K562 (cell line): ENCODE data around the gene NT5C. TPM values are rescaled to one million over a fixed set of nuclear protein-coding genes. Genes with fewer than 3 reads are reported as not detected.
A peak's percentile ranks its signal among the peaks of the same experiment; 100 is the strongest.

Experiments used
- ATF6 ChIP-seq: sonication (generic); formaldehyde crosslinking; IDR thresholded peaks from 2 replicates; pipeline ENCODE4 v1.4.0; 2020; ENCODE audit warnings: mild to moderate bottlenecking, missing genetic modification reagents
- CBFA2T3 ChIP-seq: fragments of 450-650 bp; IDR thresholded peaks from 2 replicates; pipeline ENCODE4 v1.6.1; 2017
- CHD2 ChIP-seq: IDR thresholded peaks from 2 replicates; pipeline ENCODE4 v1.6.1; 2011; ENCODE audit warnings: low read depth, low read length
- COPS2 ChIP-seq: fragments of 450-650 bp; conservative IDR thresholded peaks from 2 replicates; pipeline ENCODE4 v1.6.1; 2016; ENCODE audit warnings: mild to moderate bottlenecking, moderate library complexity
- CREB3L1 ChIP-seq: fragments of 450-650 bp; IDR thresholded peaks from 2 replicates; pipeline ENCODE4 v1.6.1; 2014; ENCODE audit warnings: low read depth, mild to moderate bottlenecking, moderate library complexity, borderline replicate concordance
- HBP1 ChIP-seq: fragments of 450-650 bp; formaldehyde crosslinking; IDR thresholded peaks from 2 replicates; pipeline ENCODE4 v1.4.0; 2022; ENCODE audit warnings: missing genetic modification characterization
- HDAC8 ChIP-seq: fragments of 450-650 bp; IDR thresholded peaks from 2 replicates; pipeline ENCODE4 v1.6.1; 2016; ENCODE audit warnings: mild to moderate bottlenecking, missing genetic modification characterization, moderate library complexity, missing compliant biosample characterization
- HMGN3 ChIP-seq: IDR thresholded peaks from 2 replicates; pipeline ENCODE4 v1.6.1; 2011; ENCODE audit warnings: borderline replicate concordance, low read depth, mild to moderate bottlenecking, mixed read lengths, low read length; ENCODE audit not compliant: insufficient read length; ENCODE audit errors: extremely low read depth
- KDM5B ChIP-seq: fragments of 200-600 bp; sonication (generic); IDR thresholded peaks from 2 replicates; pipeline ENCODE4 v1.6.1; 2012; ENCODE audit warnings: low read depth, mild to moderate bottlenecking, moderate library complexity, low read length, control low read depth, inconsistent platforms; ENCODE audit not compliant: insufficient replicate concordance
- MAX ChIP-seq: sonication (generic); formaldehyde crosslinking; IDR thresholded peaks from 2 replicates; pipeline ENCODE4 v1.9.0; 2022; ENCODE audit warnings: mild to moderate bottlenecking, missing genetic modification reagents
- NFIX ChIP-seq: fragments of 250-450 bp; sonication (Bioruptor Pico); IDR thresholded peaks from 2 replicates; pipeline ENCODE4 v1.4.0; 2020; ENCODE audit warnings: low read depth, mild to moderate bottlenecking, moderate library complexity
- NKRF ChIP-seq: fragments of 450-650 bp; IDR thresholded peaks from 2 replicates; pipeline ENCODE4 v1.6.1; 2016; ENCODE audit warnings: borderline replicate concordance
- PHF20 ChIP-seq: fragments of 450-650 bp; IDR thresholded peaks from 2 replicates; pipeline ENCODE4 v1.6.1; 2018; ENCODE audit not compliant: partially characterized antibody
- PML ChIP-seq: IDR thresholded peaks from 2 replicates; pipeline ENCODE4 v1.6.1; 2012; ENCODE audit warnings: low read length, inconsistent platforms
- RBM34 ChIP-seq: fragments of 200-400 bp; formaldehyde crosslinking; IDR thresholded peaks from 2 replicates; pipeline ENCODE4 v1.6.1; 2018; ENCODE audit warnings: low read length, borderline replicate concordance; ENCODE audit not compliant: insufficient read depth
- SIN3A ChIP-seq, 2 experiments: fragments of 150-350 bp in 1 of 2; IDR thresholded peaks; 2 replicates each; pipeline ENCODE4 v1.6.1; 2011 to 2016; ENCODE audit warnings: borderline replicate concordance in 2 of 2, low read depth in 2 of 2, low read length in 2 of 2, mild to moderate bottlenecking in 2 of 2, moderate library complexity in 2 of 2; ENCODE audit not compliant: control insufficient read depth in 1 of 2
- SIX5 ChIP-seq, 2 experiments: IDR thresholded peaks; 2 replicates each; pipeline ENCODE4 v1.6.1; 2011; ENCODE audit warnings: low read length in 2 of 2, borderline replicate concordance in 1 of 2, low read depth in 1 of 2, mild to moderate bottlenecking in 1 of 2, moderate library complexity in 1 of 2; ENCODE audit not compliant: insufficient read depth in 1 of 2
- SMARCA4 ChIP-seq: fragments of 450-650 bp; IDR thresholded peaks from 2 replicates; pipeline ENCODE4 v1.6.1; 2016
- ZNF586 ChIP-seq: fragments of 450-650 bp; formaldehyde crosslinking; conservative IDR thresholded peaks from 2 replicates; pipeline ENCODE4 v1.4.0; 2020; ENCODE audit warnings: mild to moderate bottlenecking, moderate library complexity
- polyA plus RNA-seq, 8 experiments: library from polyadenylated mRNA; depleted of rRNA in 4 of 8; stranded (reverse) in 5 of 8; unstranded in 3 of 8; fragments of >200 nt; fragmentation: Nextera tagmentation in 2 of 8; fragmentation: Illumina TruSeq in 1 of 8; extraction: Ambion mirVana in 2 of 8; extraction: Trizol in 1 of 8; gene quantifications; 2 replicates each; pipeline versions ENCODE4 v1.2.1 to v1.2.3, GENCODE V29; 2011 to 2014; ENCODE audit warnings: inconsistent platforms in 1 of 8, missing spikeins in 1 of 8
- total RNA-seq, 7 experiments: library from RNA; depleted of rRNA in 6 of 7; stranded (reverse); fragments of >200 nt in 6 of 7; fragmentation: Illumina TruSeq in 2 of 7; extraction: Trizol in 2 of 7; gene quantifications; 2 replicates each; pipeline versions ENCODE4 v1.2.1 to v1.2.3, GENCODE V29; 2011 to 2021; ENCODE audit warnings: low replicate concordance in 1 of 7

The NT5C gene
- total and polyA plus RNA-seq, 9 of the 15 experiments (the other 6 are each of a cell fraction or from before 2014, with no cell fraction given): 2.9 to 205 (median 45.0) TPM

GRCh38 chr17:75154195-75155106 is 22.9 kb upstream of the NT5C start, which contains the start of gene JPT1 (continued):
- TF ChIP-seq CHD2 (peak; percentile 83), ZNF586 (CRISPR knock-in tag) (no peak), RBM34 (no peak), SIN3A (IDR thresholded peaks at IDR 0.05; ENCODE audit: borderline replicate concordance in 2 of 2, control insufficient read depth in 1 of 2, low read depth in 2 of 2, low read length in 2 of 2) (peak; percentile 86 to 90; a peak in 3 of 4 replicates), SMARCA4 (peak; percentile 71), HDAC8 (no peak), CREB3L1 (peak; percentile 26; the same call in 1 of the 2 replicates), NFIX (CRISPR knock-in tag) (no peak), NKRF (peak; percentile 56; the same call in 1 of the 2 replicates), MAX (peak; percentile 76), COPS2 (no peak), HBP1 (CRISPR knock-in tag) (0 out of 2 replicates have a peak, but pooled peaks have one; percentile 71), CBFA2T3 (peak; percentile 7; the same call in 1 of the 2 replicates), PML (peak; percentile 87), HMGN3 (peak; percentile 72), ATF6 (CRISPR knock-in tag) (no peak), PHF20 (peak; percentile 59), KDM5B (peak; percentile 100), SIX5 (IDR thresholded peaks at IDR 0.05; ENCODE audit: borderline replicate concordance in 1 of 2, insufficient read depth in 1 of 2, low read depth in 1 of 2, low read length in 2 of 2) (no peak)
